ENCODE data around the gene ANGPTL5. TPM values are rescaled to one million over a fixed set of nuclear protein-coding genes. Genes with fewer than 3 reads are reported as not detected.
A peak's percentile ranks its signal among the peaks of the same experiment; 100 is the strongest.
"Not testable (repeated sequence)": the region's sequence is repeated elsewhere in the genome, so short reads cannot be mapped to it uniquely, and the experiment has no call there.

ANGPTL5 gene
- total RNA-seq, 5 donors from 2014 or later (not counting 1 experiment from before 2014, with no cell fraction given), result not detected

- Mint-ChIP-seq H3K36me3 (no peaks in the 10 kb centered on the region), H3K27me3 (peaks cover 15 to 17% of the 10 kb centered on the region in 2 donors), H3K4me3 (no peak overlapping the region), H3K27ac (no peak overlapping the region), H3K4me1 (no peaks in the 10 kb centered on the region), H3K9me3 (peaks cover 5 to 9% (median 9%) of the 10 kb centered on the region in 3 donors)
- CTCF ChIA-PET, result interaction anchor here (5.3 to 6.4 kb wide), 2 partner anchors 144 kb away, joined by 66 to 92 read pairs; no protein-coding TSS in a partner anchor
- no peaks in the 10 kb centered on the region for H3K9me3 ChIP-seq
- DNase-seq, result no peak
- WGBS (ENCODE audit: insufficient coverage), result 63% methylated on average over 1 of the region's 5 CpGs
- no peak overlapping the region for H3K27ac ChIP-seq (ENCODE audit: low read length)
- H3K4me3 ChIP-seq (ENCODE audit: control insufficient read depth in 1 of 2, extremely low read depth in 1 of 2, low read length in 1 of 2), result no peak overlapping the region
- peaks cover 0 to 3% of the 10 kb centered on the region in 2 experiments for H3K27me3 ChIP-seq (replicated peaks in 1 of 2; ENCODE audit: control insufficient read depth in 2 of 2, extremely low read depth in 1 of 2, insufficient read depth in 2 of 2, low read length in 1 of 2)
- no peak for ATAC-seq (replicated peaks in 1 of 4)
- H3K36me3 ChIP-seq (ENCODE audit: control insufficient read depth in 2 of 2, extremely low read depth in 1 of 2, insufficient read depth in 1 of 2, low read length in 1 of 2), result no peaks in the 10 kb centered on the region
- POLR2A ChIA-PET, result no interaction called here
- H3K4me1 ChIP-seq (ENCODE audit: control insufficient read depth in 1 of 2, extremely low read depth in 1 of 2, insufficient read depth in 2 of 2, low read length in 2 of 2), result no peaks in the 10 kb centered on the region
Observed at GRCh38 chr11:101862391-101863233, 53.7 kb downstream of the ANGPTL5 start.

GRCh38 chr11:101860696-101861427, 55.5 kb downstream of the ANGPTL5 start:
- Mint-ChIP-seq H3K4me1 (no peaks in the 10 kb centered on the region), H3K9me3 (peaks cover 5 to 9% (median 9%) of the 10 kb centered on the region in 3 donors), H3K27ac (no peak overlapping the region), H3K4me3 (no peak overlapping the region), H3K27me3 (peaks cover 15 to 17% of the 10 kb centered on the region in 2 donors), H3K36me3 (no peaks in the 10 kb centered on the region)
- peak in 2 of 4 experiments; percentile 51 to 55 for ATAC-seq (replicated peaks in 1 of 4)
- Histone ChIP-seq H3K9me3 (no peaks in the 10 kb centered on the region), H3K36me3 (ENCODE audit: control insufficient read depth in 2 of 2, extremely low read depth in 1 of 2, insufficient read depth in 1 of 2, low read length in 1 of 2) (no peaks in the 10 kb centered on the region), H3K4me1 (ENCODE audit: control insufficient read depth in 1 of 2, extremely low read depth in 1 of 2, insufficient read depth in 2 of 2, low read length in 2 of 2) (no peaks in the 10 kb centered on the region), H3K27ac (ENCODE audit: low read length) (no peak overlapping the region), H3K27me3 (replicated peaks in 1 of 2; ENCODE audit: control insufficient read depth in 2 of 2, extremely low read depth in 1 of 2, insufficient read depth in 2 of 2, low read length in 1 of 2) (peaks cover 0 to 3% of the 10 kb centered on the region in 2 experiments), H3K4me3 (ENCODE audit: control insufficient read depth in 1 of 2, extremely low read depth in 1 of 2, low read length in 1 of 2) (no peak overlapping the region)
- no CpG with 5 or more reads among the region's 9 CpGs for WGBS (ENCODE audit: insufficient coverage)
- peak in 19 of 35 experiments; percentile 0 to 44 (median 3) for DNase-seq
- POLR2A ChIA-PET, result interaction anchor here in 1 of 2 donors (0.6 to 0.7 kb wide), 2 partner anchors 56 to 406 kb away, joined by 3 read pairs; partner anchors contain the start of gene ANGPTL5
- CTCF ChIA-PET, result interaction anchor here (0.6 to 6.4 kb wide), 16 partner anchors 9 to 1505 kb away, joined by 3 to 92 read pairs (median 4); no protein-coding TSS in a partner anchor

DNA sequence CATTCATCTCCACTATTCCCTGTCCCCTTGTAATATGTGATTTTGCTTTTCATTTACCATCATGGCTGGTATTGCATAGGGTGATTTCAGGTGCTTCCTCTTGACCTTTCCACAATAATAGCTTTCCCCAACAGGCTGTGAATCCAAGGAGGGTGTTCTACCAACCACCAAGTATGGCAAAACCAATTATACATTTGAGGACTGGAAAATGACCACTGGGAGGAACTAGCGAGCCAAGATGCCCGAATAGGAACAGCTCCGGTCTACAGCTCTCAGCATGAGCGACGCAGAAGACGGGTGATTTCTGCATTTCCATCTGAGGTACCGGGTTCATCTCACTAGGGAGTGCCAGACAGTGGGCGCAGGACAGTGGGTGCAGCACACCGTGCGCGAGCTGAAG, 64.1 kb downstream of the ANGPTL5 start:
- H3K4me3 ChIP-seq (ENCODE audit: control insufficient read depth in 1 of 2, extremely low read depth in 1 of 2, low read length in 1 of 2); H3K4me3 Mint-ChIP-seq; H3K27me3 ChIP-seq (replicated peaks in 1 of 2; ENCODE audit: control insufficient read depth in 2 of 2, extremely low read depth in 1 of 2, insufficient read depth in 2 of 2, low read length in 1 of 2); H3K36me3 Mint-ChIP-seq; ATAC-seq (replicated peaks in 1 of 4); H3K4me1 Mint-ChIP-seq; H3K27me3 Mint-ChIP-seq; POLR2A ChIA-PET; H3K9me3 Mint-ChIP-seq; H3K27ac Mint-ChIP-seq; H3K36me3 ChIP-seq (ENCODE audit: control insufficient read depth in 2 of 2, extremely low read depth in 1 of 2, insufficient read depth in 1 of 2, low read length in 1 of 2); H3K9me3 ChIP-seq; H3K4me1 ChIP-seq (ENCODE audit: control insufficient read depth in 1 of 2, extremely low read depth in 1 of 2, insufficient read depth in 2 of 2, low read length in 2 of 2); DNase-seq; H3K27ac ChIP-seq (ENCODE audit: low read length): not testable (repeated sequence)
- WGBS (ENCODE audit: insufficient coverage), result 93% methylated on average over 4 of the region's 11 CpGs
- CTCF ChIA-PET, result interaction anchor here in 1 of 2 donors (0.5 kb wide), 1 partner anchor 18 kb away, joined by 4 read pairs; no protein-coding TSS in a partner anchor

- ChIA-PET CTCF (no interaction called here), POLR2A (interaction anchor here in 1 of 2 donors (0.5 kb wide), 1 partner anchor 14 kb away, joined by 5 read pairs; no protein-coding TSS in a partner anchor)
Observed at GRCh38 chr11:101848262-101848661, 68.1 kb downstream of the ANGPTL5 start.

DNA sequence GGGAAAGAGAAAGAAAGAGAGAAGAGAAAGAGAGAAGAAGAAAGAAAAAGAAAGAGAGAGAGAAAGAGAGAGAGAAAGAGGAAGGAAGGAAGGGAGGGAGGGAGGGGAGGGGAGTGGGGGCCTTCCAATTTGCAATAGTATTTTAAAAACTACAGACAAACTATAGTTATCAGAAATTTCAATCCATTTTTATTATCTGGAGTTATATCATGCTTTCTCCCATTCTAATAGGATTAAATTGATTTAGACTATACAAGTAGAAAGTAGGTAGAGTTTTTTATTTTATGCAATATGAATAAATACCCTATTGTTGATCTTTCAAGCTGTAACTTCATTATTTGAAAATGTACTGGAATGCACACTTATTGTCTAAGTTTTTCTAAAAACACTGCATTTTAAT, 71.7 kb downstream of the ANGPTL5 start:
- Histone ChIP-seq H3K27ac (ENCODE audit: low read length) (no peak overlapping the region), H3K27me3 (replicated peaks in 1 of 2; ENCODE audit: control insufficient read depth in 2 of 2, extremely low read depth in 1 of 2, insufficient read depth in 2 of 2, low read length in 1 of 2) (no peaks in the 10 kb centered on the region), H3K9me3 (no peaks in the 10 kb centered on the region), H3K4me1 (ENCODE audit: control insufficient read depth in 1 of 2, extremely low read depth in 1 of 2, insufficient read depth in 2 of 2, low read length in 2 of 2) (no peaks in the 10 kb centered on the region), H3K4me3 (ENCODE audit: control insufficient read depth in 1 of 2, extremely low read depth in 1 of 2, low read length in 1 of 2) (no peak overlapping the region), H3K36me3 (ENCODE audit: control insufficient read depth in 2 of 2, extremely low read depth in 1 of 2, insufficient read depth in 1 of 2, low read length in 1 of 2) (no peaks in the 10 kb centered on the region)
- peaks cover 0 to 12% of the 10 kb centered on the region in 2 donors for H3K27me3 Mint-ChIP-seq
- POLR2A ChIA-PET, result no interaction called here
- DNase-seq (no peak), ATAC-seq (replicated peaks in 1 of 4) (no peak)
- H3K36me3 Mint-ChIP-seq, result no peaks in the 10 kb centered on the region
- H3K9me3 Mint-ChIP-seq, result peaks cover 0 to 8% (median 2%) of the 10 kb centered on the region in 3 donors
- H3K4me3 Mint-ChIP-seq, result no peak overlapping the region
- no peak overlapping the region for H3K27ac Mint-ChIP-seq
- CTCF ChIA-PET, result no interaction called here
- H3K4me1 Mint-ChIP-seq, result no peaks in the 10 kb centered on the region

More at GRCh38 chr11:101848262-101848661, 68.1 kb downstream of the ANGPTL5 start:
- no peak overlapping the region for H3K4me3 Mint-ChIP-seq
- no peak overlapping the region for H3K27ac Mint-ChIP-seq
- Histone ChIP-seq H3K9me3 (no peaks in the 10 kb centered on the region), H3K27me3 (replicated peaks in 1 of 2; ENCODE audit: control insufficient read depth in 2 of 2, extremely low read depth in 1 of 2, insufficient read depth in 2 of 2, low read length in 1 of 2) (no peaks in the 10 kb centered on the region), H3K27ac (ENCODE audit: low read length) (no peak overlapping the region), H3K36me3 (ENCODE audit: control insufficient read depth in 2 of 2, extremely low read depth in 1 of 2, insufficient read depth in 1 of 2, low read length in 1 of 2) (no peaks in the 10 kb centered on the region), H3K4me1 (ENCODE audit: control insufficient read depth in 1 of 2, extremely low read depth in 1 of 2, insufficient read depth in 2 of 2, low read length in 2 of 2) (no peaks in the 10 kb centered on the region), H3K4me3 (ENCODE audit: control insufficient read depth in 1 of 2, extremely low read depth in 1 of 2, low read length in 1 of 2) (no peak overlapping the region)
- no CpG with 5 or more reads among the region's 2 CpGs for WGBS (ENCODE audit: insufficient coverage)
- peaks cover 0 to 21% of the 10 kb centered on the region in 2 donors for H3K27me3 Mint-ChIP-seq
- DNase-seq (no peak), ATAC-seq (replicated peaks in 1 of 4) (no peak)
- no peaks in the 10 kb centered on the region for H3K36me3 Mint-ChIP-seq
- no peaks in the 10 kb centered on the region for H3K4me1 Mint-ChIP-seq
- no peaks in the 10 kb centered on the region for H3K9me3 Mint-ChIP-seq

GRCh38 chr11:101840704-101841103, 75.6 kb downstream of the ANGPTL5 start:
- Histone ChIP-seq H3K27me3 (replicated peaks in 1 of 2; ENCODE audit: control insufficient read depth in 2 of 2, extremely low read depth in 1 of 2, insufficient read depth in 2 of 2, low read length in 1 of 2) (no peaks in the 10 kb centered on the region), H3K27ac (ENCODE audit: low read length) (no peak overlapping the region), H3K36me3 (ENCODE audit: control insufficient read depth in 2 of 2, extremely low read depth in 1 of 2, insufficient read depth in 1 of 2, low read length in 1 of 2) (no peaks in the 10 kb centered on the region), H3K4me1 (ENCODE audit: control insufficient read depth in 1 of 2, extremely low read depth in 1 of 2, insufficient read depth in 2 of 2, low read length in 2 of 2) (no peaks in the 10 kb centered on the region), H3K9me3 (no peaks in the 10 kb centered on the region), H3K4me3 (ENCODE audit: control insufficient read depth in 1 of 2, extremely low read depth in 1 of 2, low read length in 1 of 2) (no peak overlapping the region)
- no peaks in the 10 kb centered on the region for H3K36me3 Mint-ChIP-seq
- no peak for DNase-seq
- H3K4me3 Mint-ChIP-seq, result no peak overlapping the region
- POLR2A ChIA-PET, result no interaction called here
- H3K4me1 Mint-ChIP-seq, result no peaks in the 10 kb centered on the region
- CTCF ChIA-PET, result no interaction called here
- WGBS (ENCODE audit: insufficient coverage), result 85% methylated on average over 2 of the region's 2 CpGs
- H3K9me3 Mint-ChIP-seq, result peaks cover 0 to 11% (median 2%) of the 10 kb centered on the region in 3 donors
- H3K27me3 Mint-ChIP-seq, result peaks cover 2 to 18% of the 10 kb centered on the region in 2 donors
- H3K27ac Mint-ChIP-seq, result no peak overlapping the region
- no peak for ATAC-seq (replicated peaks in 1 of 4)

All from T-cell (primary cell).